GM23338 (cell line): ENCODE data around the gene RETSAT. TPM values are rescaled to one million over a fixed set of nuclear protein-coding genes. Genes with fewer than 3 reads are reported as not detected.

ENCODE experiments used
- ATAC-seq: fragments of 200-7000 bp; cut with Tn5 transposase; 3 replicates; pipeline ENCODE4 v1.9.1; 2020
- DNase-seq: peaks from one replicate; pipeline ENCODE4 v3.0.0-alpha.2; 2015; ENCODE audit warnings: low spot score
- H2AFZ ChIP-seq: fragments of 200-600 bp; sonication (generic); 2 replicates; pipeline ENCODE4 v1.8.0; 2016; ENCODE audit warnings: antibody characterized with exemption, mild to moderate bottlenecking, moderate library complexity
- H3F3A ChIP-seq: fragments of 200-600 bp; sonication (generic); replicated peaks from 2 replicates; pipeline ENCODE4 v1.8.0; 2017; ENCODE audit warnings: antibody characterized with exemption, mixed run types, low read depth
- H3K27ac ChIP-seq: fragments of 200-600 bp; sonication (generic); 2 replicates; pipeline ENCODE4 v1.6.1; 2016; ENCODE audit warnings: low read depth
- H3K27me3 ChIP-seq: fragments of 200-600 bp; sonication (generic); 2 replicates; pipeline ENCODE4 v1.8.0; 2016; ENCODE audit warnings: mild to moderate bottlenecking, mixed run types, moderate library complexity; ENCODE audit not compliant: insufficient read depth
- H3K36me3 ChIP-seq: fragments of 200-600 bp; sonication (generic); 2 replicates; pipeline ENCODE4 v1.8.0; 2016; ENCODE audit warnings: mild to moderate bottlenecking; ENCODE audit not compliant: insufficient read depth
- H3K4me1 ChIP-seq: fragments of 200-600 bp; sonication (generic); 2 replicates; pipeline ENCODE4 v1.8.0; 2016; ENCODE audit warnings: mild to moderate bottlenecking, moderate library complexity; ENCODE audit not compliant: insufficient read depth
- H3K4me2 ChIP-seq: fragments of 200-600 bp; sonication (generic); 2 replicates; pipeline ENCODE4 v1.7.1; 2017; ENCODE audit warnings: mixed run types
- H3K4me3 ChIP-seq: fragments of 200-600 bp; sonication (generic); 2 replicates; pipeline ENCODE4 v1.6.1; 2016; ENCODE audit warnings: mixed run types
- H3K79me2 ChIP-seq: fragments of 200-600 bp; sonication (generic); replicated peaks from 2 replicates; pipeline ENCODE4 v1.8.0; 2017; ENCODE audit warnings: mild to moderate bottlenecking; ENCODE audit not compliant: insufficient read depth
- H3K9me2 ChIP-seq: fragments of 200-600 bp; sonication (generic); 2 replicates; pipeline ENCODE4 v1.8.0; 2017; ENCODE audit not compliant: insufficient read depth
- H4K20me1 ChIP-seq: fragments of 200-600 bp; sonication (generic); replicated peaks from 2 replicates; pipeline ENCODE4 v1.8.0; 2017; ENCODE audit warnings: mild to moderate bottlenecking; ENCODE audit not compliant: insufficient read depth
- H3K27ac Mint-ChIP-seq: 2 replicates; pipeline ENCODE4 v1.8.0; 2020; ENCODE audit warnings: inconsistent platforms, mild to moderate bottlenecking, moderate library complexity, mixed read lengths
- H3K27me3 Mint-ChIP-seq: 3 replicates; pipeline ENCODE4 v1.8.0; 2022; ENCODE audit warnings: low read depth, mild to moderate bottlenecking, moderate library complexity, mixed read lengths, inconsistent platforms; ENCODE audit not compliant: insufficient read depth, poor library complexity
- H3K36me3 Mint-ChIP-seq: 3 replicates; pipeline ENCODE4 v1.8.0; 2021; ENCODE audit warnings: low read depth, mild to moderate bottlenecking, inconsistent platforms, moderate library complexity, mixed read lengths
- H3K4me1 Mint-ChIP-seq: 3 replicates; pipeline ENCODE4 v1.8.0; 2020; ENCODE audit warnings: mild to moderate bottlenecking, inconsistent platforms, mixed read lengths
- H3K4me3 Mint-ChIP-seq: 3 replicates; pipeline ENCODE4 v1.8.0; 2021; ENCODE audit warnings: moderate library complexity, mild to moderate bottlenecking, inconsistent platforms, mixed read lengths
- H3K9me3 Mint-ChIP-seq: 3 replicates; pipeline ENCODE4 v1.8.0; 2020; ENCODE audit warnings: moderate library complexity, mild to moderate bottlenecking, inconsistent platforms, mixed read lengths
- ZNF462 ChIP-seq: fragments of 250-450 bp; sonication (Bioruptor Pico); IDR thresholded peaks from 2 replicates; pipeline ENCODE4 v1.5.0; 2020; ENCODE audit warnings: mild to moderate bottlenecking, moderate library complexity
- polyA plus RNA-seq: library from polyadenylated mRNA; unstranded; fragments of >200 nt; fragmentation: Nextera tagmentation; extraction: Ambion mirVana; gene quantifications from 2 replicates; pipeline ENCODE4 v1.2.1, GENCODE V29; 2016
- total RNA-seq: library from RNA; depleted of rRNA; stranded (reverse); fragments of >200 nt; shearing (Covaris generic); gene quantifications from 2 replicates; pipeline ENCODE4 v1.2.3, GENCODE V29; 2014
- TF ChIP-seq, protein P1 (sequence below): IDR thresholded peaks from 2 replicates; pipeline ENCODE4 v1.6.1; 2016; ENCODE audit warnings: antibody characterized with exemption

The RETSAT gene
- total and polyA plus RNA-seq, 2 experiments from 2014 or later, result 2.3 to 16.4 TPM

DNA sequence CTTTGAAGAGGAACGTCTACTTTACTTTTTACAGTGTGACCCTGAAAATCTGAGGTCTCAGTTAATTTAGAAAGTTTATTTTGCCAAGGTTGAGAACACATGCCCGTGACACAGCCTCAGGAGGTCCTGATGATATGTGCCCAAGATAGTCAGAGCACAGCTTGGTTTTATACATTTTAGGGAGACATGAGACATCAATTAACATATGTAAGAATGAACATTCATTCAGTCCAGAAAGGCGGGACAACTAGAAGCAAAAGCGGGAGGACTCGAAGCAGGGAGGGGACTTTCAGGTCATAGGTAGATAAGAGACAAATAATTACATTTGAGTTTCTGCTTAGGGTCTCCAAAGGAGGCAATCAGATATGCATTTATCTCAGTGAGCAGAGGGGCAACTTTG, 23.9 kb upstream of the RETSAT start:
- no peaks in the 10 kb centered on the region for H3K9me2 ChIP-seq
- H3K36me3 ChIP-seq, result peaks cover 16% of the 10 kb centered on the region
- no peaks in the 10 kb centered on the region for H3K79me2 ChIP-seq
- Mint-ChIP-seq H3K27me3 (peaks cover 4% of the 10 kb centered on the region), H3K9me3 (peaks cover 22% of the 10 kb centered on the region), H3K36me3 (peaks cover 48% of the 10 kb centered on the region), H3K27ac (no peak overlapping the region), H3K4me1 (no peaks in the 10 kb centered on the region; the same call in 2 of the 3 replicates), H3K4me3 (no peak overlapping the region)
- H4K20me1 ChIP-seq, result no peaks in the 10 kb centered on the region
- TF ChIP-seq, protein P1, sequence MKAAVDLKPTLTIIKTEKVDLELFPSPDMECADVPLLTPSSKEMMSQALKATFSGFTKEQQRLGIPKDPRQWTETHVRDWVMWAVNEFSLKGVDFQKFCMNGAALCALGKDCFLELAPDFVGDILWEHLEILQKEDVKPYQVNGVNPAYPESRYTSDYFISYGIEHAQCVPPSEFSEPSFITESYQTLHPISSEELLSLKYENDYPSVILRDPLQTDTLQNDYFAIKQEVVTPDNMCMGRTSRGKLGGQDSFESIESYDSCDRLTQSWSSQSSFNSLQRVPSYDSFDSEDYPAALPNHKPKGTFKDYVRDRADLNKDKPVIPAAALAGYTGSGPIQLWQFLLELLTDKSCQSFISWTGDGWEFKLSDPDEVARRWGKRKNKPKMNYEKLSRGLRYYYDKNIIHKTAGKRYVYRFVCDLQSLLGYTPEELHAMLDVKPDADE, result no peak
- no peak overlapping the region for H3K4me2 ChIP-seq
- H3K4me3 ChIP-seq, result no peak overlapping the region
- H2AFZ ChIP-seq, result no peak overlapping the region
- no peak for ATAC-seq
- H3K27me3 ChIP-seq, result no peaks in the 10 kb centered on the region
- no peaks in the 10 kb centered on the region for H3F3A ChIP-seq
- H3K4me1 ChIP-seq, result no peaks in the 10 kb centered on the region
- no peak overlapping the region for H3K27ac ChIP-seq
- DNase-seq, result no peak

DNA sequence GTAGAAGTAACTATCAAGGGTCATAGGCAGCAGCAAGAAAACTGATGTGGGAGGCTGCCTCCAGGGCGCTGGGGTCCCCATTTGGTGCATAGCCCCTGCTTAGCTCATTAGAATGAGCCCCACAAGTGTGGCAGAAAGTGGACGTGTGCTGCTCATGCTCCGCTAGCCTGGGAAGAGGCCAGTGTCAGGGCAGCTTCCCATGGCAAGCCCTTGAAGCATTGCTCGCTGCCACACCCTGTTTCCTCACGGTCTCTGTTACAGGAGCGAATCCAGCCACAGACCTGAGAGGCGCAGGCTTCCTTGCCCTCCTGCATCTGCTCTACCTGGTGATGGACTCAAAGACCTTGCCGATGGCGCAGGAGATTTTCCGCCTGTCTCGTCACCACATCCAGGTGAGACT, 22.8 kb upstream of the RETSAT start:
- Histone ChIP-seq H3K9me2 (no peaks in the 10 kb centered on the region), H3K4me1 (no peaks in the 10 kb centered on the region), H3F3A (no peaks in the 10 kb centered on the region), H2AFZ (no peak overlapping the region), H3K36me3 (peaks cover 16% of the 10 kb centered on the region), H3K79me2 (no peaks in the 10 kb centered on the region), H3K4me3 (no peak overlapping the region), H3K27me3 (no peaks in the 10 kb centered on the region), H3K4me2 (no peak overlapping the region), H3K27ac (no peak overlapping the region), H4K20me1 (no peaks in the 10 kb centered on the region)
- H3K9me3 Mint-ChIP-seq, result peaks cover 22% of the 10 kb centered on the region
- no peaks in the 10 kb centered on the region; the same call in 2 of the 3 replicates for H3K4me1 Mint-ChIP-seq
- TF ChIP-seq, protein P1, result no peak
- no peak for TF ChIP-seq ZNF462 (CRISPR knock-in tag)
- no peak overlapping the region for H3K27ac Mint-ChIP-seq
- H3K36me3 Mint-ChIP-seq, result peaks cover 43% of the 10 kb centered on the region
- no peak for DNase-seq
- peaks cover 4% of the 10 kb centered on the region for H3K27me3 Mint-ChIP-seq
- H3K4me3 Mint-ChIP-seq, result no peak overlapping the region
- no peak for ATAC-seq
